Right atrium auricular region (tissue), 2 donors: ENCODE measurements around the gene PIWIL4. TPM values are rescaled to one million over a fixed set of nuclear protein-coding genes. Genes with fewer than 3 reads are reported as not detected.

Experiments used
- DNase-seq: peaks from one replicate; pipeline ENCODE4 v3.0.0-alpha.2; 2019; ENCODE audit warnings: low spot score
- H3K27ac ChIP-seq, 2 donors: fragments of 200-600 bp; sonication (generic); 1 replicate in 1 of 2; 2 replicates in 1 of 2; pipeline ENCODE4 v1.5.1; 2016 to 2019
- H3K27me3 ChIP-seq, 2 donors: fragments of 200-600 bp; sonication (generic); one replicate each; pipeline versions ENCODE4 v1.5.1 to v1.6.0; 2017 to 2019
- H3K36me3 ChIP-seq: fragments of 200-600 bp; sonication (generic); one replicate; pipeline ENCODE4 v1.5.1; 2016
- H3K4me1 ChIP-seq, 2 donors: fragments of 200-600 bp; sonication (generic); one replicate each; pipeline versions ENCODE4 v1.5.1 to v1.6.0; 2017 to 2019
- H3K4me3 ChIP-seq, 2 donors: fragments of 200-600 bp; sonication (generic); 1 replicate in 1 of 2; 2 replicates in 1 of 2; pipeline ENCODE4 v1.5.1; 2017 to 2019; ENCODE audit warnings: mild to moderate bottlenecking in 1 of 2, moderate library complexity in 1 of 2
- H3K9me3 ChIP-seq, 2 donors: fragments of 200-600 bp; sonication (generic); one replicate each; pipeline ENCODE4 v1.5.1; 2019
- CTCF ChIP-seq, 2 donors: fragments of 200-600 bp; sonication (generic); IDR thresholded peaks; one replicate each; pipeline ENCODE4 v1.5.1; 2019; ENCODE audit warnings: antibody characterized with exemption in 2 of 2
- total RNA-seq, 2 donors: library from RNA; depleted of rRNA; stranded (reverse); fragments of >200 nt; gene quantifications; one replicate each; pipeline ENCODE4 v1.1.0, GENCODE V29; 2016

Gene PIWIL4
- total RNA-seq, 2 donors from 2014 or later, result 1.8 to 3.2 TPM

- no peak for TF ChIP-seq CTCF (IDR thresholded peaks at IDR 0.05)
- Histone ChIP-seq H3K4me1 (peaks cover 0 to 17% of the 10 kb centered on the region in 2 donors), H3K27me3 (no peaks in the 10 kb centered on the region), H3K36me3 (no peaks in the 10 kb centered on the region), H3K27ac (no peak overlapping the region), H3K9me3 (no peaks in the 10 kb centered on the region), H3K4me3 (no peak overlapping the region)
- DNase-seq, result peak; percentile 40
These were observed 67.9 kb downstream of the PIWIL4 start for GRCh38 chr11:94635072-94635471.

- no peak for DNase-seq
- no peak for TF ChIP-seq CTCF (IDR thresholded peaks at IDR 0.05)
- Histone ChIP-seq H3K4me1 (peaks cover 0 to 21% of the 10 kb centered on the region in 2 donors), H3K27ac (no peak overlapping the region), H3K36me3 (no peaks in the 10 kb centered on the region), H3K27me3 (no peaks in the 10 kb centered on the region), H3K9me3 (no peaks in the 10 kb centered on the region), H3K4me3 (no peak overlapping the region)
These were observed 69.3 kb downstream of the PIWIL4 start for GRCh38 chr11:94636388-94636949.

- peak overlapping the region; percentile 23 to 45 for H3K27ac ChIP-seq
- H3K4me3 ChIP-seq, result no peak overlapping the region
- no peak for DNase-seq
- H3K4me1 ChIP-seq, result peaks cover 0 to 21% of the 10 kb centered on the region in 2 donors
- H3K36me3 ChIP-seq, result no peaks in the 10 kb centered on the region
- no peak for TF ChIP-seq CTCF (IDR thresholded peaks at IDR 0.05)
- H3K27me3 ChIP-seq, result no peaks in the 10 kb centered on the region
- no peaks in the 10 kb centered on the region for H3K9me3 ChIP-seq
These were observed 71.2 kb downstream of the PIWIL4 start for GRCh38 chr11:94638301-94638901.

GRCh38 chr11:94638902-94639373 lies 71.8 kb downstream of the PIWIL4 start:
- Histone ChIP-seq H3K4me3 (no peak overlapping the region), H3K9me3 (no peaks in the 10 kb centered on the region), H3K36me3 (no peaks in the 10 kb centered on the region), H3K27me3 (no peaks in the 10 kb centered on the region), H3K4me1 (peaks cover 0 to 21% of the 10 kb centered on the region in 2 donors), H3K27ac (peak overlapping the region; percentile 23 to 45)
- no peak for TF ChIP-seq CTCF (IDR thresholded peaks at IDR 0.05)
- no peak for DNase-seq

GRCh38 chr11:94639901-94640721 lies 72.9 kb downstream of the PIWIL4 start:
- TF ChIP-seq CTCF (IDR thresholded peaks at IDR 0.05), result no peak
- no peaks in the 10 kb centered on the region for H3K27me3 ChIP-seq
- DNase-seq, result no peak
- H3K4me1 ChIP-seq, result peaks cover 0 to 21% of the 10 kb centered on the region in 2 donors
- no peak overlapping the region for H3K27ac ChIP-seq
- H3K9me3 ChIP-seq, result no peaks in the 10 kb centered on the region
- no peak overlapping the region for H3K4me3 ChIP-seq
- H3K36me3 ChIP-seq, result no peaks in the 10 kb centered on the region
